Hepatocyte (in vitro differentiated cells): ENCODE results near the gene RBM4B.

ENCODE experiments used
- EZH2 ChIP-seq: fragments of 200-600 bp; sonication (generic); IDR thresholded peaks from 2 replicates; pipeline ENCODE4 v1.6.1; 2016; ENCODE audit warnings: antibody characterized with exemption, mild to moderate bottlenecking, borderline replicate concordance
- TF ChIP-seq, protein P1 (sequence below): fragments of 200-600 bp; sonication (generic); IDR thresholded peaks from 2 replicates; pipeline ENCODE4 v1.5.1; 2016; ENCODE audit warnings: antibody characterized with exemption, mild to moderate bottlenecking; ENCODE audit not compliant: poor library complexity

DNA sequence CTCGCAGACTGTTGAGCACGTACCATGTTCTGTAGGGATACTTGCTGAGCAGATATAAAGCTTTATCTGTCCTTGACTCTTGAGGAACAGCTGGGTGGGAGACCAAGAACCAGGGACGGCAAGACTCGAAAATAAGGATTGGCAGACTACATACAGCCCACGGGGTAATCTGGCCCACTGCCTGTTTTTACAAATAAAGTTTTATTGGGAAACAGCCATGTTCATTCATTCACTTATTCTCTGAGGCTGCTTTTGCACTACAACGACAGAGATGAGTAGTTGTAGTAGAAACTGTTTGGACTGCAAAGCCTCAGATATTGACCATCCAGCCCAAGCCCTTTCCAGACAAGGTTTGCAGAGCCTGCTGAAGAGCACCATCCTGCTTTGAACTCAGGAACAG is 20.3 kb upstream of the RBM4B start:
- TF ChIP-seq, protein P1, sequence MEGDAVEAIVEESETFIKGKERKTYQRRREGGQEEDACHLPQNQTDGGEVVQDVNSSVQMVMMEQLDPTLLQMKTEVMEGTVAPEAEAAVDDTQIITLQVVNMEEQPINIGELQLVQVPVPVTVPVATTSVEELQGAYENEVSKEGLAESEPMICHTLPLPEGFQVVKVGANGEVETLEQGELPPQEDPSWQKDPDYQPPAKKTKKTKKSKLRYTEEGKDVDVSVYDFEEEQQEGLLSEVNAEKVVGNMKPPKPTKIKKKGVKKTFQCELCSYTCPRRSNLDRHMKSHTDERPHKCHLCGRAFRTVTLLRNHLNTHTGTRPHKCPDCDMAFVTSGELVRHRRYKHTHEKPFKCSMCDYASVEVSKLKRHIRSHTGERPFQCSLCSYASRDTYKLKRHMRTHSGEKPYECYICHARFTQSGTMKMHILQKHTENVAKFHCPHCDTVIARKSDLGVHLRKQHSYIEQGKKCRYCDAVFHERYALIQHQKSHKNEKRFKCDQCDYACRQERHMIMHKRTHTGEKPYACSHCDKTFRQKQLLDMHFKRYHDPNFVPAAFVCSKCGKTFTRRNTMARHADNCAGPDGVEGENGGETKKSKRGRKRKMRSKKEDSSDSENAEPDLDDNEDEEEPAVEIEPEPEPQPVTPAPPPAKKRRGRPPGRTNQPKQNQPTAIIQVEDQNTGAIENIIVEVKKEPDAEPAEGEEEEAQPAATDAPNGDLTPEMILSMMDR: no peak
- TF ChIP-seq EZH2: no peak
